ENCODE measurements around the gene WDFY2. TPM values are rescaled to one million over a fixed set of nuclear protein-coding genes. Genes with fewer than 3 reads are reported as not detected.
"Not testable (repeated sequence)": the region's sequence is repeated elsewhere in the genome, so short reads cannot be mapped to it uniquely, and the experiment has no call there.

Gene WDFY2
- total RNA-seq, 1 donor from 2014 or later = 3.9 TPM

- no peak for DNase-seq (ENCODE audit: low spot score)
- Mint-ChIP-seq H3K4me1 (ENCODE audit: low read depth) (peaks cover 45% of the 10 kb centered on the region), H3K9me3 (ENCODE audit: low read depth) (no peaks in the 10 kb centered on the region), H3K4me3 (ENCODE audit: unreplicated experiment) (no peak overlapping the region), H3K36me3 (ENCODE audit: low read depth) (no peaks in the 10 kb centered on the region), H3K27ac (ENCODE audit: unreplicated experiment) (no peak overlapping the region), H3K27me3 (ENCODE audit: low read depth) (no peaks in the 10 kb centered on the region)
- TF ChIP-seq CTCF (IDR thresholded peaks at IDR 0.05) = no peak
These were observed 4.2 kb downstream of the WDFY2 start for GRCh38 chr13:51588406-51588949.

- TF ChIP-seq CTCF (IDR thresholded peaks at IDR 0.05) = no peak
- Mint-ChIP-seq H3K27ac (ENCODE audit: unreplicated experiment) (no peak overlapping the region), H3K9me3 (ENCODE audit: low read depth) (no peaks in the 10 kb centered on the region), H3K36me3 (ENCODE audit: low read depth) (no peaks in the 10 kb centered on the region), H3K4me1 (ENCODE audit: low read depth) (peaks cover 43% of the 10 kb centered on the region), H3K27me3 (ENCODE audit: low read depth) (no peaks in the 10 kb centered on the region), H3K4me3 (ENCODE audit: unreplicated experiment) (no peak overlapping the region)
- no peak for DNase-seq (ENCODE audit: low spot score)
These were observed 5.5 kb downstream of the WDFY2 start for GRCh38 chr13:51589793-51590192.

- no peaks in the 10 kb centered on the region for H3K36me3 Mint-ChIP-seq (ENCODE audit: low read depth)
- no peak overlapping the region for H3K4me3 Mint-ChIP-seq (ENCODE audit: unreplicated experiment)
- peak overlapping the region; percentile 62 for H3K27ac Mint-ChIP-seq (ENCODE audit: unreplicated experiment)
- H3K27me3 Mint-ChIP-seq (ENCODE audit: low read depth) = no peaks in the 10 kb centered on the region
- no peaks in the 10 kb centered on the region for H3K9me3 Mint-ChIP-seq (ENCODE audit: low read depth)
- TF ChIP-seq CTCF (IDR thresholded peaks at IDR 0.05) = no peak
- no peak for DNase-seq (ENCODE audit: low spot score)
- peaks cover 41% of the 10 kb centered on the region for H3K4me1 Mint-ChIP-seq (ENCODE audit: low read depth)
These were observed 6.1 kb downstream of the WDFY2 start for GRCh38 chr13:51590231-51590970.

GRCh38 chr13:51590971-51591627 is 6.8 kb downstream of the WDFY2 start:
- TF ChIP-seq CTCF (IDR thresholded peaks at IDR 0.05) = peak; percentile 58
- Mint-ChIP-seq H3K36me3 (ENCODE audit: low read depth) (no peaks in the 10 kb centered on the region), H3K4me3 (ENCODE audit: unreplicated experiment) (peak overlapping the region; percentile 33), H3K9me3 (ENCODE audit: low read depth) (no peaks in the 10 kb centered on the region), H3K4me1 (ENCODE audit: low read depth) (peaks cover 34% of the 10 kb centered on the region), H3K27me3 (ENCODE audit: low read depth) (no peaks in the 10 kb centered on the region), H3K27ac (ENCODE audit: unreplicated experiment) (peak overlapping the region; percentile 62)
- no peak for DNase-seq (ENCODE audit: low spot score)

- peaks cover 37% of the 10 kb centered on the region for H3K4me1 Mint-ChIP-seq (ENCODE audit: low read depth)
- H3K27ac Mint-ChIP-seq (ENCODE audit: unreplicated experiment); H3K27me3 Mint-ChIP-seq (ENCODE audit: low read depth); DNase-seq (ENCODE audit: low spot score); H3K9me3 Mint-ChIP-seq (ENCODE audit: low read depth); H3K36me3 Mint-ChIP-seq (ENCODE audit: low read depth); H3K4me3 Mint-ChIP-seq (ENCODE audit: unreplicated experiment): not testable (repeated sequence)
These were observed 7.7 kb downstream of the WDFY2 start for GRCh38 chr13:51591938-51592337.

Data from chondrocyte (in vitro differentiated cells).